Measurements from ENCODE around the gene RASGEF1C. TPM values are rescaled to one million over a fixed set of nuclear protein-coding genes. Genes with fewer than 3 reads are reported as not detected.
A peak's percentile ranks its signal among the peaks of the same experiment; 100 is the strongest.

Gene RASGEF1C
- total and polyA plus RNA-seq, 10 of the 15 experiments (the other 5 are each of a cell fraction or from before 2014, with no cell fraction given): not detected

DNA sequence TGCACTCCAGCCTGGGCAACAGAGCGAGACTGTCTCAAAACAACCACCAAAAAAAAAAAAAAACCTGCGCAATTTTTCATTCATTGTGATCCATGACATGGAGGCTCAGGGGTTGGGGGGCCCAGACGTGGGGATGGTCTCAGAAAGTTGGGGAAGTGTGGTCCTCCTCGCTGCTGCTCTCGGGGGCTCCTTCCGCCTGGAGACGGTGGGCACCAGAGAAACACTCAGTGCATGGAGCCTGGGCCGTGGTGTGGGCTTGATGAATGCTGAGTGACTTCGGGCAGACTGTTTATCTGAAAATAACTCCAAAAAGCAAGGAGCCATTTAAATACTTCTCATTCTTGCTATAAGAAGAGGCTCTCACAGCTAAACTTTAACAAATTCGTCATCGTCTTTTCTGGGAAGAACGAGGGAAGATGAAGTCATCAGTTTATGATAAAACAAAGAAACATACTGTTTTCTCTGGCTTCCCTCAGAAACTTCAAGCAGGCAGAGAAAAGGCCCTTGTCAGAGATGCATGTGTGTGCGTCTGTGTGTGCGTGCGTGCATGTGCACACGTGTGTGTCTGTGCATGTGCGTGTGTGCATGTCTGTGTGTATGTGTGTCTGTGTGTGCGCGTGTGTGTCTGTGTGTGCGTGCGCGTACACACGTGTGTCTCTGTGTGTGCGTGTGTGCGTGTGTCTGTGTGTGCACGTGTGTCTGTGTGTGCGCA is 35.0 kb downstream of the RASGEF1C start:
- FAIRE-seq: no peak

More for the DNA sequence above, 35.0 kb downstream of the RASGEF1C start:
- ATAC-seq (no peak), DNase-seq (ENCODE audit: low read depth, low spot score) (no peak)
- no peak overlapping the region for H3K4me2 ChIP-seq (ENCODE audit: control insufficient read depth, insufficient read depth)
- ChIA-PET SMC1A (ENCODE audit: uncharacterized antibody, unreplicated experiment) (no interaction called here), POLR2A (no interaction called here), RAD21 (ENCODE audit: unreplicated experiment) (no interaction called here), CTCF (interaction anchor here (0.7 kb wide), 1 partner anchor 12 kb away, joined by 3 read pairs; no protein-coding TSS in a partner anchor)
- no peaks in the 10 kb centered on the region; a peak in 1 of 4 replicates for H3K27me3 ChIP-seq (replicated peaks in 1 of 2; ENCODE audit: control insufficient read depth in 2 of 2, insufficient read depth in 2 of 2, low read length in 1 of 2)
- no TSS peak for BruUV-seq (replicated peaks)
- no peaks in the 10 kb centered on the region for H4K20me1 ChIP-seq (ENCODE audit: control insufficient read depth, insufficient read depth)
- H3K9ac ChIP-seq (ENCODE audit: control insufficient read depth, insufficient read depth, low read length): no peak overlapping the region
- in situ Hi-C loops (cut with MboI) (no loop called here), intact Hi-C loops (cut with micrococcal nuclease; ENCODE audit: unreplicated experiment) (no loop called here)
- H3K79me2 ChIP-seq (ENCODE audit: control insufficient read depth, insufficient read depth, low read length): no peaks in the 10 kb centered on the region
- H3K27ac ChIP-seq (ENCODE audit: control insufficient read depth, insufficient read depth): no peak overlapping the region
- H3K9me3 ChIP-seq (replicated peaks; ENCODE audit: control insufficient read depth, insufficient read depth, low read length): no peaks in the 10 kb centered on the region
- TF ChIP-seq PRDM15 (CRISPR knock-in tag; IDR thresholded peaks at IDR 0.05) (no peak), BCL3 (IDR thresholded peaks at IDR 0.05; ENCODE audit: borderline replicate concordance, insufficient read depth, low read depth, low read length, poor library complexity, severe bottlenecking) (peak; percentile 84), PBX3 (IDR thresholded peaks at IDR 0.05; ENCODE audit: insufficient replicate concordance, low read depth, low read length) (no peak)
- TF ChIP-seq, protein P1, sequence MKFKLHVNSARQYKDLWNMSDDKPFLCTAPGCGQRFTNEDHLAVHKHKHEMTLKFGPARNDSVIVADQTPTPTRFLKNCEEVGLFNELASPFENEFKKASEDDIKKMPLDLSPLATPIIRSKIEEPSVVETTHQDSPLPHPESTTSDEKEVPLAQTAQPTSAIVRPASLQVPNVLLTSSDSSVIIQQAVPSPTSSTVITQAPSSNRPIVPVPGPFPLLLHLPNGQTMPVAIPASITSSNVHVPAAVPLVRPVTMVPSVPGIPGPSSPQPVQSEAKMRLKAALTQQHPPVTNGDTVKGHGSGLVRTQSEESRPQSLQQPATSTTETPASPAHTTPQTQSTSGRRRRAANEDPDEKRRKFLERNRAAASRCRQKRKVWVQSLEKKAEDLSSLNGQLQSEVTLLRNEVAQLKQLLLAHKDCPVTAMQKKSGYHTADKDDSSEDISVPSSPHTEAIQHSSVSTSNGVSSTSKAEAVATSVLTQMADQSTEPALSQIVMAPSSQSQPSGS (IDR thresholded peaks at IDR 0.05; ENCODE audit: low read length): no peak
- H2AFZ ChIP-seq (ENCODE audit: control insufficient read depth, low read depth, low read length): no peak overlapping the region
- WGBS (ENCODE audit: insufficient coverage, insufficient replicate concordance, low lambda C conversion rate, missing lambda C conversion rate): 56% methylated on average over 26 of the region's 27 CpGs
- no peak overlapping the region for H3K4me3 ChIP-seq
- H3K36me3 ChIP-seq (ENCODE audit: control insufficient read depth in 2 of 2, insufficient read depth in 2 of 2, low read length in 1 of 2): no peaks in the 10 kb centered on the region
- no peaks in the 10 kb centered on the region for H3K4me1 ChIP-seq (ENCODE audit: control insufficient read depth, insufficient read depth, low read length)

Data from GM12878 (cell line).